ENCODE results near the gene NCS1. TPM values are rescaled to one million over a fixed set of nuclear protein-coding genes. Genes with fewer than 3 reads are reported as not detected.
"Not testable (repeated sequence)": the region's sequence is repeated elsewhere in the genome, so short reads cannot be mapped to it uniquely, and the experiment has no call there.

The NCS1 gene
- total RNA-seq, 1 experiment from 2014 or later: 76.3 TPM

- no peak for DNase-seq (ENCODE audit: low read depth)
Measured at GRCh38 chr9:130260816-130261765, 88.9 kb downstream of the NCS1 start.

GRCh38 chr9:130262061-130262745 lies 90.0 kb downstream of the NCS1 start:
- DNase-seq (ENCODE audit: low read depth): no peak

GRCh38 chr9:130262771-130263170 lies 90.6 kb downstream of the NCS1 start:
- no peak for DNase-seq (ENCODE audit: low read depth)

DNA sequence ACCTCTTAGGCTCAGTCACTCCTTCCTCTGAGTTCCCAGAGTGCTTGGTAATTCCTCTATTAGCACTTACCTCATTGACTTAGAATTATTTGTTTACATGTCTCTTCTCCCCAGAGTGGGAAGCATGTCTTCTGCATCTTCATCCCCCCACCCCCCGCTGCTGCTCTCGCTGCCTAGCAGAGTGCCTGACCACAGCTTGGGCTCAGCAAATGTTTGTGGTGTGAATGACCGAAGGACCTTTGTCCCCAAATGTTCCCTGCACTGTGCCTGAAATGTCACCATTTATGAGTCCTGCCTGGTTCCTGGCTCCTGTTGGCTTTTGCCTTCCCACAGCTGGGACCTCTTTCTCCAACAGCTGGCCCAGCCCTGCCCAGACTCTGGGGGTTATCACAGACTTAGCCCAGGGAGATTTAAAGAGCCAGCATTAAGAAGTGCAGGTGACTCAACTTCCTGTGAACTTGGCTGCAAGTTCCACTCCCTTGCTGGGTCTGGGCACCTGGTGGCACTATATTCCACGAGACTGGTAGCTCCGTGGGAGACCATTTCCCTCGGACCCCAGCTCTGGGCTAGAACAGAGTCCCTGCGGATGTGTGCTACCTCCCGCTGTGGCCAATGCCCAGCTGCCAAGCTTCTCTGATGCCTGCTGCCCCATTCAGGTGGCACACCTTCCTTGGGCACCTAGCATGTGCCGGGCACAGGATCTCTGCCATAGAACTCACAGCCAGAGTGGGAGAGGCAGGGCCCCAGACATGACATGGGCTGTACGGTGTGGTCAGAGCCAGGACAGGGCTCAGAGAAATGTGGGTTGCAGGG lies 91.6 kb downstream of the NCS1 start:
- DNase-seq (ENCODE audit: low read depth): peak; percentile 45

GRCh38 chr9:130264414-130265350 lies 92.5 kb downstream of the NCS1 start:
- DNase-seq (ENCODE audit: low read depth): no peak

DNA sequence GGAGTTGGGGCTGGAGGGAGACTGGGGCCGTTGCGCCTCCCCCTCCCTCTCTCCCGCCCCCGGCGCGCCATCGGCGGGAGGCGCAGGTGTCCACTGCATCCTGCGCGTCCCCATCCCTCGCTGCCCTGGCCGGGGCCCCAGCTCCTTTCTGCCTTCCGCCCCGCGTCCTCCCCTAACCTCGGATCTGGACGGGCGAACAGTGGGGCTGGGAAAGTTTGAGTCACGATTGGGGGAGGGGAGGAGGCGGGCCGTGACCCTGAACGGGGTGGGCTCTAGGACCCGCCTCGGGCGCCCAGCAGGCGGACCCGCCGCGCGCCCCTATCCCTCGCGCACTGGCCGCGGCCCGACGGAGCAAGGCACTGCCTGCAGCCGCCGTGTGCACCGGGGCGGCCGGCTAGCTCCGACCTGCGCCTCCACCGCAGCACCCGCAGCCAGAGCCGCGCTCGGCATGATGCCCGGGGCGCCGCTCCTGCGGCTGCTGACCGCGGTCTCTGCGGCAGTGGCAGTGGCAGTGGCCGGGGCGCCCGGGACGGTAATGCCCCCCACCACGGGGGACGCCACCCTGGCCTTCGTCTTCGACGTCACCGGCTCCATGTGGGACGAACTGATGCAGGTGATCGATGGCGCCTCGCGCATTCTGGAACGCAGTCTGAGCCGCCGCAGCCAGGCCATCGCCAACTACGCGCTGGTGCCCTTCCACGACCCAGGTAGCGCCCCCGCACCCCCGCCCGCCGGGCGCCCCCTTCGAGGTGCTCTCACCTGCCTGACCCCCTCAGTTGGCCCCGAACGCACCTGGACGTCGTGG lies 93.4 kb downstream of the NCS1 start, which contains the start of gene HMCN2:
TSS of gene HMCN2 (plus strand) at position 330 of the 805 bp plus-strand sequence. CDS start at position 449, 119 bp downstream.
- no peak for DNase-seq (ENCODE audit: low read depth)

GRCh38 chr9:130266236-130267098 lies 94.3 kb downstream of the NCS1 start:
- DNase-seq (ENCODE audit: low read depth): no peak

- no peak for DNase-seq (ENCODE audit: low read depth)
Measured at GRCh38 chr9:130267930-130268329, 95.7 kb downstream of the NCS1 start.

DNA sequence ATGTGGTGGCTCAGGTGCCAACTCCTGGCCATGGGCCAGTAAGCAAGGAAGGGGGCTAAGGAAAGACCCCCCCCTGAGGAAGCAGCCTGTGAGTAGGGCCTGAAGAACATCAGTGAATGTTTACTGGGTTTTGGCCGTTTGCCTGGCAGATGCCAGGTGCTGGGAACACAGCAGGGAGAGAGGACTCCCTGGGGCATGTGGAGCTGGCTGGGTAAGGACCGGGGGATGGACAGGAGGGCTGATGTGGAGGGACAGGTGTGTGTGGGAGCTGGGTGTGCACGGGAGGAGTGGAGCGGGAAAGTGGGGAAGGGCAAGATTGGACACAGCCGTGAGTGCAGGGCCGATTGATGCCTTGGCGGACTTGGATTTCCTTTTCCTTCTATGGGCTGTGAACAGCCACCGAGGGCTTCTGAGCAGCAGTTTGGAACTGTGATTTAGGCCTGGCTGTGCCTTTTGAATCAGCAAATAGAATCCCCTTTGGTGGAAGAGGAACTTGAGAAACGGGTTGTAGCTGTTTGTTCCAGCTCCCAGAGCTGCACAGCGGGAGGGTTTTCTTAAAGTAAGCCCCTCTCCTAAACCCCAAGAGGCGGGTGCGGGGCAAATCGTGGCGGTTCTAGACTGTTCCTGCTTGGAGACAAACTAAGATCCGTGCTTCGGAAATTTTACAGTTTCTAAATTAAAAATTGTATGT lies 96.5 kb downstream of the NCS1 start:
- DNase-seq (ENCODE audit: low read depth): no peak

DNA sequence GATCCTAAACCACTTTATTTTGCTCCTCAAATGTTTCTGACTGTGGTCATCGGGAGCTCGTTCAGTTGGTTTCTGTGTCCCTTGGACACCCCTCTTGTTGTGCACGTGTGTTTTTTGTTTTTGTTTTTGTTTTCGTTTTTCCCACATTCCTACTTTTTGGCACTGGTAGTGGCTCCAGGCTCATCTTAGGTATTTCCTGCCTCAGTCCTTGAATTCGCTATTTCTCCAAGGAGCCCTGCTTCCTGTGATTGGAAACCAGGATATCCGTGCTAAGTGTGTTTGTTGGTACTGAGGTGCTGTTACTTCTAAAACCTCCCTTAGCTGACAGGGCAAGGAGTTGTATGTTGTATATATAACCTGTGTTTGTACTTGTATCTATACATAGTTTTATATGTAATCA lies 99.3 kb downstream of the NCS1 start:
- DNase-seq (ENCODE audit: low read depth): no peak

- no peak for DNase-seq (ENCODE audit: low read depth)
Measured at GRCh38 chr9:130275156-130275555, 103.0 kb downstream of the NCS1 start.

- peak; percentile 66 for DNase-seq (ENCODE audit: low read depth)
Measured at GRCh38 chr9:130276121-130276520, 103.9 kb downstream of the NCS1 start.

DNA sequence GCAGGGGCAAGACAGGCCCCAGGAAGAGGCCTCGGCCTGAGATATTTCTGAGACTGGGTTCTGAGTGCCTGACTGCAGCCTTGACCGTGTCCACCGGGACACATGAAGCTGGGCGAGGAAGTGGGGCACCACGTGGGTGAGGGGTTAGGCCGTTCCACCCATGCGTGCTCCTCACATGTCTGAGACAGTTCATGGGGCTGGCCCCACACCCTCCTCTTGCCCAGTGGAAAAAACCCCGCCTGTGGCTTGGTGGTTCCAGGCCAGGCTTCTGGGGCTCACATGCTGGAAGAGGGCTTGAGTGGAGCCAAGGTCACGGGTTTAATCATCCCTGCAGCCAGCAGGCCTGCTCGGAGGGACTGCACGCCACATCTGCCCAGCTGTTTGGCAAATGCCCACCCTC lies 104.8 kb downstream of the NCS1 start:
- DNase-seq (ENCODE audit: low read depth): no peak

GRCh38 chr9:130277525-130277924 lies 105.3 kb downstream of the NCS1 start:
- not testable (repeated sequence) for DNase-seq (ENCODE audit: low read depth)

DNA sequence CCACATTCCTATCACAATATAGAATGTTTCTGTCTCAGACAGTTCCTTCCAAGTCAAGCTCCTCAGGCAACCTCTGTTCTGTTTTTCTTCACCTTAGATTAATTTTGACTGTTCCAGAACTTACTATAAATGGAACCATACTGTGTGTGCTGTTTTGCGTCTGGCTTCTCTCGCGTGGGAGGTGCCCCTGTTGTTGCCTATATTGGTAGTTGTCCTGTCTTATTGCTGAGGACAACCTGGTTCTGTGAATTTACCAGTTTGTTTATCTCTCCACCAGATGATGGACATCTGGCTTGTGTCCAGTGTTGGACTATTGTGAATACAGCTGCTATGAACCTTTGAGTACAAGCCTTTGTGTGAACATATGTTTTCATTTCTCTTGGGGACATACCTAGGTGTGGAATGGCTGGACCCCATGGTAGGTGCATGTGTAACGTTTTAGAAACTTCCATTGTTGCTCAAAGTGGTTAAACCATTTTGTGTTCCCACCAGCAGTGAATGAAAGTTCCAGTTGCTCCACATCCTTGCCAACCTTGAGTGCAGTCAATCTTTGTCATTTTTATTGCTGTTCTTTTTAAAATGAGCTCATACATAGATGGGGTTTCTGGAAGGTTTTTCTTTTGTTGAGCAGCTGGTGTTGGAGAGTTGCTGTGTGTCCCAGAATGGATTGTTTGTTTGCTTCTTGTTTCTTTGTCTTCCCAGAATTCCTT lies 111.5 kb downstream of the NCS1 start:
- DNase-seq (ENCODE audit: low read depth): no peak

DNA sequence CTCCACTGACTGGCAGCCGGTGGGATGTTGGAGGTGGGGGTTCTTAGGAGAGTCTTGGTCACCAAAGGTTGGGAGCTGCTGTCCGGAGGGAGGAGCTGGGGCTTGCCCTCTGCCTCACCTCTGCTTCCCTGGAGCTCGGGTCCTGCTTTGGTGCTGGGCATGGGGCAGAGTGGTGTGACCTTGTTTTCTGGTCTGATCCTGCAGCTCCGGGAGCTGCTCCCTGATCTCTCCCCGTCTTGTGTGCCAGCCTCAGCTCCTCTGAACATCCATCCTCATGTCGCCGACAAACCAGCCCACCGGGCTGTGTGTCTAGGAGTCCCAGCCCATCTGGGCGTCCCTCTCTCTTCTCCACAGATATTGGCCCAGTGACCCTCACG lies 112.0 kb downstream of the NCS1 start:
- no peak for DNase-seq (ENCODE audit: low read depth)

- DNase-seq (ENCODE audit: low read depth): no peak
Measured at GRCh38 chr9:130284690-130285089, 112.5 kb downstream of the NCS1 start.

Measured in HT1080 (cell line).